GM21360 (cell line): ENCODE data around the gene PLAGL2.
"Not testable (repeated sequence)": the region's sequence is repeated elsewhere in the genome, so short reads cannot be mapped to it uniquely, and the experiment has no call there.

ENCODE experiments used
- ATAC-seq: cut with Tn5 transposase; IDR thresholded peaks from one replicate; pipeline ENCODE4 v1.9.1; 2021; ENCODE audit warnings: mild to moderate bottlenecking, moderate library complexity; ENCODE audit not compliant: unreplicated experiment

Gene PLAGL2

GRCh38 chr20:32207626-32208498 is at the start of gene PLAGL2, which contains the start of gene POFUT1:
PLAGL2 (minus strand) TSS chr20:32207743; CDS start chr20:32202178, 5,565 bp downstream.
POFUT1 (plus strand) TSS chr20:32207880; CDS start chr20:32207942, 62 bp downstream.
- peak; percentile 87 for ATAC-seq

DNA sequence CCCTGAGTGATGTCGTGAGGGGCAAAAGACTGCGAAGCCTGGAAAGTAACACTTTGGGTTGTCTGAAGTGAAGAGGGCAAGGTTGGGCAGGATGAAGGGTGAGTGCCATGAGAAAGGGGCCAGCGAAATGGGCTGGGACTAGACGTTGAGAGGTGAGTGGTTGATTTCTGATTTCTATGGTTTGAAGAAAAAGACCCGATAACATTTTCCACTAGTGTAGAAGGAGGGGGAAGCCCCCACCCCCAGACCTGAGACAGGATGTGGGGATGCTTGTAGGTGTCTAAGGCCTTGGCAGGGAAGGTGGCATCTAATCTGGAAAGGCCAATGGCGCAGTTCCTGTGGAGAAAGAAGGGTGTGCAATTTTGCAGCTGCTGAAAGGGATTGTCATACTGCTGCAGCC is 44.6 kb upstream of the PLAGL2 start:
- ATAC-seq: no peak

DNA sequence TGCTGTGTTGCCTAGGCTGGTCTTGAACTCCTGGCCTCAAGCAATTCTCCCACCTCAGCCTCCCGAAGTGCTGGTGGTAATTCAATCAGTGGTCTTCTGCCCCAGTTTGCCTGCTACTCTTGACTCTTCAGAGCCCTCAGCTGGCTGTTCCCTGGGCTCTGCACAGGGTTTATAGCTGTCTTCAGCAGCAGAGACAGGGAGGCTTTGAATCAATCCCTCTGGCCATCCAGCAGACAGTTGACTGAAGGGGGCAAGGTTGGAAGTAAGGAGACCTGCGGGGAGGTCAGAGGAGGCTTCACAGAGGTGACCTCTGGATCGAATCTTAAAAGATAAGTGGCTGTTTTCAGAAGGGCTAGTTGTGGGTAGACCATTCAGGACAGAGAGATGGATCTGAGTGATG is 43.9 kb upstream of the PLAGL2 start:
- no peak for ATAC-seq

DNA sequence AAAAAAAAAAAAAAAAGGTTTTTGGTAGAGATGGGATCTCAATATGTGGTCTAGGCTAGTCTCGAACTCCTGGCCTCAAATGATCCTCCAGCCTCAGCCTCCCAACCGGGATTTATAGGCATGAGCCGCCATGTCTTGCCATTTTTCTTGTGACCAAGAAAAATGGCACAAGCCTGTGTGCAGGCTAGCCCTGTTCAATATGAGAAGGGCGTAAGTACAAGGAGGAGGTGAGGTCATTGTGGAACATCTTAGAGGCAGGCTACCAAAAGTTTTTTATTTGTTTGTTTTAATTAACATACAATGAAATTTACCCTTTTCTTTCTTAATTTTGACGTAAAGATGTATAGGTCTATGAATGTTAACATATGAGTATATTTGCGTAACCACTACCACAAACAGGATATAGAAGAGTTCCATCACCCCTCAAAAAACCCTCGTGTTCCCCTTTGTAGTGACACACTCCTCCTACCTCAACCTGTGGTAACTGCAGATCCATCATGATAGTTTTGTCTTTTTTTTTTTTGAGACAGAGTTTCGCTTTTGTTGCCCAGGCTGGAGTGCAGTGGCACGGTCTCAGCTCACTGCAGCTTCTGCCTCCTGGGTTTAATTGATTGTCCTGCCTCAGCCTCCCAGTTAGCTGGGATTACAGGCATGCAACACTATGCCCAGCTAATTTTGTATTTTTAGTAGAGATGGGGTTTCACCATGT is 41.6 kb upstream of the PLAGL2 start:
- no peak for ATAC-seq

- ATAC-seq: no peak
Observed at GRCh38 chr20:32248043-32248442, 40.5 kb upstream of the PLAGL2 start.

- not testable (repeated sequence) for ATAC-seq
Observed at GRCh38 chr20:32246208-32246607, 38.7 kb upstream of the PLAGL2 start.

GRCh38 chr20:32244959-32245358 is 37.4 kb upstream of the PLAGL2 start:
- ATAC-seq: no peak

DNA sequence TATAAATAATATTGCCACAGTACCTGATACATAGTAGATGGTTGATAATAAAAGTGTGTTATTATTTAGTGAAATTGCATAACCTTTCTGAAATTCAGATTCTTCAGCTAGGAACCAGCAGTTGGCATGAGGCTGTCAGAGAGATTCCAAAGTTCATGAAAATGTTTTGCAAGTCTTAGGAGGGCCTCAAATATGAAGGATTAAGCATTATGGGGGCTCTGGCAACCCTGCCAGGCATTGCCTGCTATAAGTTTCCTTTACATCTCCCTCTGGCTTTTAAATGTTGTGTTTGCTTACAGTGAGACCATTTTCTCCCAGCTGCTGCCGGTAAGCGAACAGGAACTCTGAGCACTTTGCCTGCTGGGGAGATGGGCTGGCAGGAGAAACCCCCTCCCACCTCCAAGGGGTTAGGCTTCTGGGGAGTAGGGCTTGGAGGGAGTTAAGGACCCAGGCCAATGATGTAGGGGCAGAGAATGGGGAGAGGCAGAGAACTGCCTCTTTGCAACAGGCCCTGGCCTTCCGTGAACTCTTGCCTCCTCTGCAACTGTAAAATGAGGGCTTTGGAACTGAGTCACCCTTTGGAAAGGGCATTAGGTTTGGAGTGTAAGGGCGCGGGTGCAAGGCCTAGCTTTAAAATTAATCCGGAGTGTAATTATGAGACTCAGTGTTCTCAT is 36.7 kb upstream of the PLAGL2 start:
- ATAC-seq: no peak

GRCh38 chr20:32241807-32242206 is 34.3 kb upstream of the PLAGL2 start:
- no peak for ATAC-seq

GRCh38 chr20:32240205-32240604 is 32.7 kb upstream of the PLAGL2 start:
- no peak for ATAC-seq

DNA sequence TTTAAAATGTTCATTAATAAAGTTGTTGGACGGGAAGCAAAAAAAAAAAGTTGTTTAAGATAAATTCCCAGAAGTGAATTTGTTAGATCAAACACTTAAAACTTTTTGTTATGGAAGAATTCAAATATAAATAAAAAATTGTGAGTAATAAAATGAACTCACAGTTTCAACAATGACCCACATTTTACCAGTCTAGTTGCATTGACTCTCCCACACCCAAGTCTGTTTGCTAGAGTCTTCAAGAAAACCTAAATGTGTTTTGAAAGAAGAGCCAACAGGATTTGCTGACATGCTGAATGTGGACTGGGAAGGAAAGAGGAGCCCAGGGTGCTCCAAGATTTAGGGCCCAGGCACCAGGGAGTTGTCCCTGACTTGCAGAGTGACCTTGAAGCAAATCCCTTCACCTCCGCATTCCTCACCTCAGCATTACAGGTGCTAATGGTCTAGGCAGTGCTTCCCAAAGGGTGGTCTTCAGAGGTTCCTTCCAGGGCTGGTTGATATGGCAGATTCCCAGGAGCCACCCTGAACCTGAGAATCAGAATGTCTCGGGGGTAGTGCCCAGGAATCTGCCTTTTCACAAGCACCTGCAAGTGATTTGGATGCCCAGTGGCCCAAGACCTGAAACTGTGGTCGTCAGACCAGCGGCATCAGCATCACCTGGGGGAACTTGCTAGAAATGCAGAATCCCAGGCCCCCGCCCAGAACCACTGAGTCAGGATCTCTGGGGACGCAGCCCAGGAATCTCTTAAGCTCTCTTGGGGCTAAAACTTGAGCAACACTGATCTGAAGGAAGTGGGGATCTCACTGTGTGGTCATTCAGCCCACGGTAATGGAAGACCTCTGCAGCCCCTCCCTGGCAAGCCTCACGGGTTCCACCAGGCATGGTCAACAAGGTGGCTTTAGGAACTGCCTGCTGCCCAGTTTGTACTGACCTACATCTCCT is 31.2 kb upstream of the PLAGL2 start:
- no peak for ATAC-seq

GRCh38 chr20:32237419-32237818 is 29.9 kb upstream of the PLAGL2 start:
- ATAC-seq: no peak

DNA sequence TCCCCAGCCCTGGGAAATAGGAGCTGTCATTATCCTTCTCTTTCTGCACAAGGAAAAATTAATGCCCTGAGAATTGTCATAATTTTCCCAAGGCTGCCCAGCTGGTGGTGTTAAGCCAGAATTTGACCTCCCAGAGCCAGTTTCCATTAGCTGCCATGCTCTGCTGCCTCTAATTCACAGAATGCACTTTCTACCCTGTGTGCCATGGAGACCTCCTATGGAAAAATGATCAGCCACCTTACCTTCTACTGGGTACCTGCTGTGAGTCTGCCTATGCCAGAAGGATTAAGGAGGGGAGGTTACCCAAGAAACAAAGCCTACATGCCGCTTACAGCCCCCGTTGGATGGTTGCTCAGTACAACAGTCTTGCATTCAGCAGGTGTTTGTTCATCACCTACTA is 29.3 kb upstream of the PLAGL2 start:
- no peak for ATAC-seq

GRCh38 chr20:32236048-32236533 is 28.5 kb upstream of the PLAGL2 start:
- no peak for ATAC-seq

DNA sequence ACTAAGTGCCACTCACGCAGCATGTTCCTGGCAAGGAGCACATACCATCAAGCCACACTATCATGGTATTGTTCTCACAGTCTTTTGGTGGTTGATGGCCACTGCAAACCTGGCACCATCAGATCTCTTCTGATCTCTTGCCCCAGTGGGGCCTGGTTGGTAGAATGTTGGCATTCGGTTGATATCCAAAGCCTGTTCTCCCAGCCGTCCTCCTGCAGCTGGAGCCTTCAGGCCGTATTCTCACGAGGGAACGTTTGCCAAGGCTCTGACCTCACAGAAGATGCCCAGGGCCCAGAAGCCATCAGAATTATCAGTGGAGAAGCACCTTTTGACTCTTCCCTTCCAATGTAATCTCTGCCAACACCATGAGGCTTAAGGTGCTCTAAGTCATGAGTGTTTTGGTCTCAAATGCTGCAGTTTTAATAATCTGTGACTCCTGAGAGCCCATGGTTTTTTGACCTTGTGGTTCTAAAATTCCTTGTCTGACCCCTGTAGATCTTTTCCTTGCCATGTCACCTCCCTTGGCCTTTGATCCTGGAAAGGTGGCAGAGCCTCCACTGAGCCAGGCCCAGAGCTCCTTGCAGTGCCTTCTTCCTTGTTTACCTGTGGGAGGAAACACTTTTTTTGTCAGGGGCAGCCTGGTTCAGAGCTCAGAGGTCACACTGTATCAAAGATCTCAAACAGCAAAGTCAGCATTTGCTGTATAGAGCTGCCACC is 27.9 kb upstream of the PLAGL2 start:
- no peak for ATAC-seq

GRCh38 chr20:32234135-32234808 is 26.7 kb upstream of the PLAGL2 start:
- ATAC-seq: no peak

DNA sequence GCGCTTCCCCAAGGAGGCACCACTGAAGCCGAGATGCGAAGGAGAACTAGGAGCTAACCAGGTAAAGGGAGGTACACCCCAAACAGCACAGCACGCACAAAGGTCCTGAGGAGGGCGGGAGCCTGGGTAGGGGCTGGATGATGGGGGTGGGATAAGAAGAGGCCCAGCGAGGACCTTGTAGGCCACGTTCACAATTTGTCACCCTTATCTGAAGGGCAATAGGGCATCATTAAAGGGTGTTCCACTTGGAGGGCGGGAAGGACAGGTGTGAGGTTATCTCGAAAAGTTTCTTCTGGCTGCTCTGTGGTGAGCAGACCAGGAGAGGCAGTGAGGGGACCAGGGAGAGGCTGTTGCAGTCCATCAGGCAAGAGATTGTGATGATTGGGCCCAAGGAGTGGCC is 25.7 kb upstream of the PLAGL2 start:
- no peak for ATAC-seq

- no peak for ATAC-seq
Observed at GRCh38 chr20:32232326-32232886, 24.9 kb upstream of the PLAGL2 start.

GRCh38 chr20:32231847-32232246 is 24.3 kb upstream of the PLAGL2 start:
- no peak for ATAC-seq
